Measurements from ENCODE around the gene STAT1.

Gene STAT1

DNA sequence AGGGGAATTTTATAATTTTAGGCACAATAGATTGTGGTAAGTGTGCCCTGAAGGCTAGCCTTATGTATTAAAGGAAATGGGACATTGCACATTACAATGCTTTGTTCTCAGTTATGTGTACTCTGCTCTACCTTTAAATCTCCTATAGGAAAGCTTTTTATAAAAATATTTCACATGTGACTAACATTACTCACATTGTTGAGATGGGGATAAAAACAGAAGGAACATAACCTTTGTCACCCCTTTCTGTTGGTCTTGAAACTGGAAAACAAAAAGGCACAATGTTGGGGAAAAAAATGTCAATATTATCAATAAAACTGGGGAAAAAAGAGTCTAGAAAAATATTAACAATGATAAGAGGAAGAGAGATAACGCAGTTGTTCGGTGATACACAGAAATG lies 17.3 kb upstream of the STAT1 start:
- no peak for DNase-seq (ENCODE audit: low read depth)

DNA sequence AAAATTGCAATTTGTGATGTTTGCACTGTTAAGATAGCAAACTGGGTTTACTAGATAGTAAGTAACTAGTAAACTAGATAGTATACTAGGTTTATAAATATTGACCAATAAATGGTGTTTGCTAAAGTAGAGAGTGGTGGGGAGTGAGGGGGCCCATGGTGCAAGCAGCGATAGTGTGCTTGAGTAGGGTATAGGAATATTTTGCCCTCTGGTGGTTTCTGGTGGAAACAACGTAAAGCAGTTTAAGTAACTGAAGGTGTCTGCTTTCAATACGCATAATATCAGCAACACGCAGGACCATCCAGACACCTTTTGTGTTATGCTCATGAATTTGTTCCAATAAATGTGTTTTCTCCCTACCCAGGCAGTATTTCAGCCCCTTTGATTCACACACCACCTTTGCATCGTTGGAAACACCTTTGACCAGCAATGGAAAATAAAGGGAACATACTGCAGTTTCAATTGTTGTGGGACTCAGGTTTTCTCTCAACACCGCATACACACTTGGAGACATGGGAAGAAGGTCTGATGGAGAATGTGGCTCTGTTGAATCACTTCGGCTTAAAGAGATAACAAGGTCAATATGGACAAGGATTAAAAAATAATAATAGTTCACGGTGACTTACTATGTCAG lies 16.7 kb upstream of the STAT1 start:
- peak; percentile 31 for DNase-seq (ENCODE audit: low read depth)

DNA sequence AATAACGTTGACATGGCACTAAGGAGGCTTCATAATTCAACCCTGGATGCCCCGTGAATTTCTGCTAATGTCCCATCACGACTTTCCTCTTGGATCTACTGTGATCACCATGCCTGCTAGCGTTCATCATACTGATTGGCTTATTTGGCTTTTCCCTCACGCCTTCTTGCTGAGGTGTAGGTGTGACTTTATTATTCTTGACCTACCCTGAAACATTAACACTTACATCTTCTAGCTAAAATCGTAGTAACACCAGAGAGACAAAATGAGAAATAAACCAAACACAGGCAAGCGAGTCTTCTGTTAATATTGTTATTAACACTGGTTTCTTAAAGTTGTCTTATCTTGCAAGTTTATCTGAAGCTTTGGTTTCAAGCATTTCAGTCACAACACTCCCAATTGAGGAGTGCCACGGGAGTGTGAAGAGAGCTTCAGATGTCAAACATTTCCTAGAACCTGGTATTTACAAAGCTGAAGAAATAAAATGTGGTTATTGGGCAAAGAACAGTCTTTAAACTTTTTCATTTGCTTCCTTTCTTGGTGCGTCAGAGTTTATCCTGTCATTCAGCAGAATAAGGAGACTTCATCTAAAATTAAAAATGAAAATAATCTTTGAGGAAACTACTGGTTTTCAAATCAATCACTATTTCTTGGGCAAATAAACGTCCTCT lies 15.4 kb upstream of the STAT1 start:
- no peak for DNase-seq (ENCODE audit: low read depth)

DNA sequence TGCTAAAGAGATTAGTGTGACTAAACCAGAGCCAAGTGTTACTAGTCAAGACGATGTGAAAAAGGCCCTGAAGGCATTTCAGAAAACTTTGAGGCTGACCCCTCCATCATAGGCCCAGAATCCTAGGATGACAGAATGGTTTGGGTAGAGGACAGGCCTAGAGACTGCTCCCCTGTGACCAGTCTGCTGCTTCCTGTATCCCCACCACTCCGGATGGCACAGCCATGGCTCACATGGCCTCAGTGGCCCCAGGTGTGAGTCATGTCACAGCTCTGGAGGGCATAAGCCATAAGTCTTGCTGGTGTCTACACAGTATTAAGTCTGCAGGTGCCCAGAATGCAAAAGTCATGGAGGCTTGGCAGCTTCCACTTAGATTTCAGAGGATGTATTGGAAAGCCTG lies 12.4 kb upstream of the STAT1 start:
- DNase-seq (ENCODE audit: low read depth), result no peak

DNA sequence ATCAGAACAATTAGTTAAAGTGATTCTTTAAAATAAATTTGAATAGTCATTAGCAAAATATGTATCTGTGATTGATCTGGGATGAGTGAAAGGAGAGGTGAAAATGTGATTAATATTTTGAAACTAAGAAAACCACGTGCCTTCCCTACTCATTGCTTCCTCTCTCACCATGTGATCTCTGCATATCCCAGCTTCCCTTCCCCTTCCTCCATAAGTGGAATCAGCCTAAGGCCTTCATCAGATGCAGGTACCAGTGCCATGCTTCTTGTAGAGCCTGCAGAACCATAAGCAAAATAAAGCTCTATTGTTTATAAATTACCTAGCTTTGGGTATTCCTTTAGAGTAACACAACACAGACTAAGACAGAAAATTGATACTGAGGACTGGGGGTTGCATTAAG lies 11.2 kb upstream of the STAT1 start:
- no peak for DNase-seq (ENCODE audit: low read depth)

DNA sequence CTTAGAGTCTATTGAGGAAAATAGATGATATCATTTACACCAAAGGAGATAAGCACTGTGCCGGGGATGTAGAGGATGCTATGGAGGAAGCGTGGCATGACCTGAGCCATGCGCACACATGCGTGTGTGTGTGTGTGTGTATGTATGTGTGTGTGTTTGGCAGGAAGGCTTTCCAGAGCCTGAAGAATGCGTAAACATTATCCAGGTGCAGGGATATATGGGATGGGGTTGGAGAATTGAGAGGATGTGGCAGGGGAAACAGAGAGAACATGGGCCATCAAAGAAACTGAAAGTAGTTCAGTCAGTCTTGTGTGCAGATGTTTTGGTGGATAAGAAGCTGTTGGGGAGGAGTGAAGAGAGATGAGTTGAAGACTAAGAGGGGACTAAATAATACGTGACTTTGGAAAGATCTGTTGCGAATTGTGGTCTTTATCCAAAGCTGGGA lies 9.3 kb upstream of the STAT1 start:
- no peak for DNase-seq (ENCODE audit: low read depth)

DNA sequence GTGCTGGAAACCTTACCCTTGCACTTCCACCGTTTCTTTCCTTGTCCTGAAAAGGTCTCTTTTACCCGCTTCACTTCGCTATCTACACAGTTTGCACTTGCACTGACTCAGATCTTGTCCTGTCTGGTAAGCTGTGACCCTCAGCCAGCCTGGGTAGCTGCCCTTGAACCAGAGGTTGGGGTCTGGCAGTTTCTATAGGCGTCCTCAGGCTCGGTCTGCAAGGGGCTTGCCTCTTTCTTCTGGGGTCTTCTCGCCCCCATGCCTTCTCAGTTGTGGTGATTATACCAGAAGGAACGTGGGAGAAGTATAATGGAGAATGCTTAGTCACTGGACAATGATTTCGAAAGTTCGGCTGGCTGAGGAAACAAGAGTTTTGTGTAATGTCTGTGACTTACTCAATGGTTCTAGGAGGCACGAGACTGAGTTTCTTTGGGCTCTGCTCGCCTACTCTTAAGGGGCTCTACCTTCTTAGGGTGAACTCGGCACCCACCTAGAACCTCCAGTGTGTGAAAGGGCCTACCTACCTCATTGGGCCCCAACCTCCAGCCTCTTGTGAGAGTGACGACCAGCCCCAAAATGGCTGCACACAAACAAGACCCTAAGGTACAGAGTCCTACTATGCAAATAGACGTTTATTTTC lies 6.9 kb upstream of the STAT1 start:
- DNase-seq (ENCODE audit: low read depth), result peak; percentile 42

DNA sequence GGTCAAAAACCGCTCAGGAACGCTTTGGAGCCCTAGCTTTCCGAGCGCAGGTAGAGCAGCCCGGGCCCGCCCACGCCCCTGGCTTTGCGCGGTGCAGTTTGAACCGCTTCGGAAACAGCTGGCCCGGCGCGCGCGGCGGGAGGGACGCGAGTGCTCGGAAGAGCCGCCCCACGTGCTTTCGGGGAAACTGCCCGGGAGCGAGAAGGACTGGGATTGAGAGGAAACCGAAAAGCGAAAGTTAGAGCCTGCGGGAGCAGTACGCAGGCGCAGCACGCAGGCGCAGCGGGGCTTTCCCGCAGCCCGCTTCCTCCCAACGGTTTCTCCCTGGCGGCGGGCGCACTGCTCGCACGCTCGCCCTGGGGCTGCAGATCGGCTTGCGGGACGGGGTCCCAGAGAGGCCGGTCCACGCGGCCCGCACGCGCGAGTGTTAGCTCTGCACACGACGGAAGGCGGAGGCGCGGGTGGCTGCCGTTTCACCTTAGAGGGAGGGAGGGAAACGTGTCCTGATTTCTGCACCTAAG lies 6.3 kb upstream of the STAT1 start:
- DNase-seq (ENCODE audit: low read depth), result peak; percentile 94

DNA sequence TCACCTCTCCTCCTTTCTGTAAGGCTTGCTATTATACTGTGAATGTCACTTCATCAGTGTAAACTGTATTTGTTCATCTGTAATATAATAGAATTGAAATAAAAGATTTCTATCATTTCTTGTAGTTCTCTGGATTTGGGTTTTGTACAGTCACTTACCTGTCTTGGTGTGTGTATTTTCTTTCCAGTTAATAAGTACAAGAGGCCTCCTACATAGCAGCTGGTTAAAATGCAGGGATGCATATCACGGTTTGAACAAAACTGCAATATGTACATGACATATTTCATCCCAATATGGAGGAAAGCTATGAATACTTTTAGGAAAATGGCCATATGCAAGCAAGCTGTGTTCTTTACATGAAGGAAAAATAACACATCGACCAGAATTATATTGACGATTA lies 5.4 kb upstream of the STAT1 start:
- DNase-seq (ENCODE audit: low read depth), result no peak

DNA sequence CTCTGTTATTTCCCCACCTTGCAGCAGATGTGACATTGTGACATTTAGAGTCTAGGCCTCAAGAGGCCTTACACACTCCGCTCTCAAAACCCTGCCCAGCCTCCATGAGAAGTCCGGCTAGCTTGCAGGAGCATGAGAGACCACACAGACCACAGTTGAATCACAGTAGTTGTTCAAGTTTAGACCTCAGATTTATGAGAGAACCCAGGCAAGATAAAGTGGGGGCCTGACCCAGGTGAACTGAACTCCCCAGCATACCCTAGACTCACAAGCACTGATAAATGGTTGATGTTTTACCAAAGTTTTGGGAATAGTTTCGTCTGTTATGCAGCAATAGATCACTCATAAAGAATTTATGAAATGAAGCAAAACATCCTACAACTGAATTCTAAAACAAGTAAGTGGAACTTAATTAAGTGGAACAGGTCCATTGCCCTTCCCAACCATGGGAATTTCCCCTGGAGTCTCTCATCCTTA lies 4.7 kb upstream of the STAT1 start:
- no peak for DNase-seq (ENCODE audit: low read depth)

DNA sequence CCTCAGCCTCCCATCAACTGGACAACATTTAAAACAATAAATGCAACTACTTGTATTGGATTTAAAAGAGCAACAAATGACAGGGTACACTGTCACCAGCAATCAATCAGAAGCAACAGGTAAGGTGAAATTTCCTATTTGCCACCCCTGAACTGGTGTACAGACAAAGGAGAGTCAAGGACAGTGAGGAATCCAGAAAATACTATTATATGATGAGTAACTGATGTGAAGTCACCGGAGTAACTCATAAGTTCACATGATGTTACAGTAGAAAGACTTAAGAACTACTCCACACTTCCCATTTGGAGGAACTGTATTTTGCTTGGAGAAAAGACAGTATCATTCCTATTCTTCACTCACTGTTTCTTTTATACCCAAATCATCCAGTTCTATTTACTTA lies 4.1 kb upstream of the STAT1 start:
- no peak for DNase-seq (ENCODE audit: low read depth)

DNA sequence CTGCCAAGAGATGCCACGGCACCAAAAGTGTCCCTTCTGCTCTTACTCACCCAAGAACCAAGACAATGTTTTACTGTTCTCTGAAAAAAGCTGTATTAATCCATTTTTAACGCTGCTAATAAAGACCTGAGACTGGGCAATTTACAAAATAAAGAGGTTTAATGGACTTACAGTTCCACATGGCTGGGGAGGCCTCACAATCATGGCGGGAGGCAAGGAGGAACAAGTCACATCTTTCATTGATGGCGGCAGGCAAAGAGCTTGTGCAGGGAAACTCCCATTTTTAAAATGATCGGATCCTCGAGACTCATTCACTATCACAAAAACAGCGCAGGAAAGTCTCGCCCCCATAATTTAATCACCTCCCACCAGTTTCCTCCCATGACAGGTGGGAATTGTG lies 1.9 kb upstream of the STAT1 start:
- no peak for DNase-seq (ENCODE audit: low read depth)

DNA sequence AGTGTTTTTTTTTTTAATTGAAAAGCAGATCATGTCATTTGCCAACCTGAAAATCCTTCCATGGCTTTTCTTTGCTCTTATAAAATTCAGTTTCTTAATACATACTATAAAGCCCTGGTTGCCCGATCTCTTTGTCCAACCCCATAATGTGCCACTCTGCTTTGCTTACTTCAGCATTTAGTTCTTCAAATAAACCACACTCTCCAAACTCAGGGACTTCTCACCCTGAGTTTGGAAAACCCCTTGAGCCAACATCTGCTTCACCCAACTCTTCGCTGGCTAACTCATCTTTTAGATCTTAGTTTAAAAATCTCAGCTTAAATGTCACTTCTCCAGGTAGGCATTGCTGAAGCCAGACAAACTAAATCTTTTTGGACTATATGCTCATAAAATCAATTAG lies 1.3 kb upstream of the STAT1 start:
- DNase-seq (ENCODE audit: low read depth), result no peak

DNA sequence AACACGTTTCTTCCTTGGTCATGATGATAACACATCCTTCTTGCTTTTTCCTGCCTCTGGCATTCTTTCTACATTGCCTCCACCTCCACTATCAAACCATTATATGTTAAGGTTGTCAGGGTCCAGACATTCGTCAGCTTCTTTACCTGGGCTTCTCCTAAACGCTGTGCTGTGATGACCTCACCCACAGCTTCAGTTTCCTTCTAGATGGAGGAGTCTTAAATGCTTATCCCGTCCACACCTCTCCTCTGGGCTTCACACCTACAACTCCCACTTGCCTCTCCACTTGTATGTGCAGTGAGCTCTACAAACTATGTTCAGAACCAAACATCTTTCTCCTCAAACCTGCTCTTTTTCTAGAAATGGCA lies 666 bp upstream of the STAT1 start:
- DNase-seq (ENCODE audit: low read depth), result no peak

DNA sequence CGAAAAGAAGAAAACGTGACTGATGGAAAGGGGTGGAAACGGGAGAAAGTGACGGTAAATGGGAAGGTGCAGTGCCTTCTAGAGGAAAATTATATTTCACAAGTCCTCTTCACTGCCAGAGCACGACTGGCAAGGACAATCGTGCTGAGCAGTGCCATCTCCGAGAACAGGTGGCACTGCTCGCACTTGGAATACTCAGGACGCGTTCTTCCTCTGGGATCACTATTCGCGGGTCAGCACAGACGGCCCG lies 364 bp downstream of the STAT1 start:
- DNase-seq (ENCODE audit: low read depth), result no peak

DNA sequence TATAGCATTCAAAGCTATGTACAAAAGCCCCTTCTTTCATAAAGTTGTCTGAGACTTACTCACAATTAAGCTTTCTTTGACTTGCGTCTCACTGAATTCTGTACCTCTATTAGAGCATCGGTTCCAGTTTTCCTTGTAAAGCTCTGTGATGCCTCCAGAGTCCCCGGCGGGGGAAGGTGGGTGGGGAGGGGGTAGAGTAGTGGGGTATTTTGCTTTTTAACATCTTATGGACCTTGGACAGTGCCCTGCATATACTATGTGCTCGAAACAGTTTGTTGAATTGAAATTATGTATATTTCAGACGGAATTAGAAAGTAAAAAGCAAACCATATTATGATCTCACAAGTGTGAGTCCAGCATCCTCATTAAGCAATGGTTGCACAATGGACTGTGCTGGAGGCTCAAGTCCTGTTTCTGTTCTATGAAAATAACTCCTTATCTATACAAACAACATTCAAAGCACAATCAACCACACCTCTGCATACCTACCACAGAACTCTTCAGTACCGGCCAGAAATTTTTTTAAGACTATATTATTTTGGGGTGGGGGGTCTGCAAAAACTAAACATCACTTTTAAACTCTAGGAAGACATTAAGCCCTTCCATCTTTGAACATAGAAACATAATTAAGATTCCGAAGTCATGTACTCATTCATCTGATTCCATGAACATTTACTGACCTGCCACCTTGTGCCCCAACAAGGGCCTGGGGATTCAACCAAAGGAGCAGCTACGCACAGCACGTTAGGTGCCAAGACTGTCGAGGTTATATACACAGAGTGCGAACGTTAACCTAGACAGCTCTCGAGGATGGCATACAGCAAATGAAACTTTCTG lies 908 bp downstream of the STAT1 start:
- DNase-seq (ENCODE audit: low read depth), result no peak

DNA sequence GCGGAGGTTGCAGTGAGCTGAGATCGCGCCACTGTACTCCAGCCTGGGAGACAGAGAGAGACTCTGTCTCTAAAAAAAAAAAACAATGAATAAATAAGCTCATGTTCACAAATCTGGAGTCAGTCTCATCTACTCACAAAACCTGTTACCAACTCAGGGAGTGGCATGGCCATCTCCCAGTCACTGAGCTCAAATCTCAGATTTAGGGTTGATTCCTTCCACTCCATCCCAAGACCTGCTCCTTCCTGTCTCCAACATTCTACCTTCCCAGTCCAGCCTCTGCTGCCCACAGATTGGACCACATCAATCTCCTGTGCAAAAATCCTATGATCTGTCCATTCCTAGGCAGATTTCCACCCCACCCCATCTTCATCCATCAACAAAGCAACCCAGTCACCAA lies 1.6 kb downstream of the STAT1 start:
- no peak for DNase-seq (ENCODE audit: low read depth)

DNA sequence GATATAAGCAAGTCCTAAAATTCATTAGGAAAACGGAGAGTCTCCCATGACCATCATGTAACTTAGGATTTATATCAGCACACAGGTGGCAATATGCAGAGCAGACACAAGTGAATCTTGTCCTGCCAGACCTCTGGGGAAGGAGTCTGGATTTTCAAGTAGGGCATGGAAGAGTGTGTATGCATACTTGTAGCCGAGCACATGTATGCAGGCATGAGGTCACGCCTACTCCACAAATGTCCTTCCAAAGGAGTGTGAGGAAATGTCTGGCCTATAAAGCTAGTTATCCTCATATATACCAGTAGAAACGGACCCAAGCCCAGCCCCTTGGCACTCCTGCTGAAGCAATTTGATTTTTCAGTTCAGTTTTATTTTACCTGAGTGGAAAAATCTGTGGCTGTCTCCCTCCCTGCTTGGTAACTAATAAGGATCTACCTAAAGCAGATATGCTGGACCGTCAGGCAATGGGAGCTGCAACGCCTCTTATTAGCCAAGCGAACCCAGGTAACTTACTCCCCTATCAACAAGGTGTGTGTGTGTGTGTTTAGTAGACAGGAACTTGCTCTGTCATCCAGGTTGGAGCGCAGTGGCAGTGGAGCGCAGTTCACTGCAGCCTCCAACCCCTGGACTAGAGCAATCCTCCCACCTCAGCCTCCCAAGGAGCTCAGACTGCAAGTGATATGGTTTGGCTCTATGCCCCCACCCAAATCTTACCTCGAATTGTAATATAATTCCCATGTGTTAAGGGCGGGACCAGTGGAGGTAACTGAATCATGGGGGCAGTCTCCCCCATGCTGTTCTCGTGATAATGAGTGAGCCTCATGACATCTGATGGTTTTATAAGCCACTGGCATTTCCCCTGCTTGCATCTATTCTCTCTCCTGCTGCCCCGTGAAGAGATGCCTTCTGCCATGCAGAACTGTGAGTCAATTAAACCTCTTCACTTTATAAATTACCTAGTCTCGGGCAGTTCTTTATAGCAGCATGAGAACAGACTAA lies 2.8 kb downstream of the STAT1 start:
- DNase-seq (ENCODE audit: low read depth), result no peak

DNA sequence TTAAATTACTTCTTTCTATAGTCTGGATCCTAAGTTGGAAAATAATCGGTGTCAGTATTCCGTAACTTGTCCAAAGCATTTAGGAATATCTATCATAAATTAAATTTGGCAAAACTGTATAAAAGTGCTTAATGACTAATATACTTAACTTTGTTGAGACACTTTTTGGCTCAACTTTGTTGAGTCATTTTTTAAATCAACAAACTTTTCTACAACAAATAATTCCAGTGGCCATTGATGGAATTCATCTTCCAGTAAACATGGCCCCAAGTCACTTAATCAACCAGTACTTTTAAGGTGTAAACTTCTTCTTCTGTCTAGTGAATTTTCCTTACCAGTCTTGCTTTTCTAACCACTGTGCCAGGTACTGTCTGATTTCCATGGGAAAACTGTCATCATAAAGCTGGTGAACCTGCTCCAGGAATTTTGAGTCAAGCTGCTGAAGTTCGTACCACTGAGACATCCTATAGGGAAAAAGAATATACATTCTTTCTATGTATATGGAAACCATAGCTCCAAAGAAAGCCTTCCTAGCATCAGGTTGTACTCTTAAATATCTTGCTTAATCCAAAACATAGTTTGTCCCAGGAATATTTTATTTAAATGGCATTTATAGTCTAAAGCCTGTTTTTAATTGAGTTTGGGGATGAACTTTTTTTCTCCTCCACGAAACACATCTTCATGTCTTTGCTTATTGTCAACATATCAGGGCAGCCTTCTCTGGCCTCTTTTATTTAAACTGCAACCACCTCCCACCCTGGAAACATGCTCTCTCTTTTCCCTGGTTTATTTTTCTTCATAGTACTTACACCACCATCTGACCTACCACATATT lies 4.2 kb downstream of the STAT1 start:
- no peak for DNase-seq (ENCODE audit: low read depth)

DNA sequence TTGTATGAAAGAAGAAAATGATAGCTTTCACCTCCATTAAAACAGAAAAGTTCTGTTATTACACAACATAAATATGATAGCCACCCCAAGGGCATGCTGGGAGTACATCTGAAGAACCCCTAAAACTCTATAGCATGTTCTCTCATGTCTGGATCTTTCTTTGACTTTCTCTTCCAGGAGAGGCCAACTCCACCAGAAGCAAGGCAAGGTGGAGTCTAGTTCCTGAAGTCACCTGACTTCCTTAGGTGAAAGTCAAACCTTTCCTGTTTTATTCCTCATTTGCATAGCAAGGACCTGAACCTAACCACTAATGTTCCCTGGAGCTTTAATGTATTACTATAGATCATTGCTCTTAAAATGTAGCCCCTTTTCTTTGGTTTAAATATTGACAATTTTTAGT lies 5.7 kb downstream of the STAT1 start:
- DNase-seq (ENCODE audit: low read depth), result no peak
